Muscle of leg (tissue), 11 donors: Measurements from ENCODE around the gene TEX48. TPM values are rescaled to one million over a fixed set of nuclear protein-coding genes. Genes with fewer than 3 reads are reported as not detected.

Experiments used
- DNase-seq: peaks from one replicate; pipeline ENCODE4 v3.0.0; 2013
- H3K27ac ChIP-seq: one replicate; pipeline ENCODE4 v1.5.1; 2013; ENCODE audit warnings: mild to moderate bottlenecking, low read length, control low read depth
- H3K27me3 ChIP-seq: one replicate; pipeline ENCODE4 v1.6.1; 2013; ENCODE audit warnings: low read length; ENCODE audit not compliant: control insufficient read depth, insufficient read depth
- H3K36me3 ChIP-seq: one replicate; pipeline ENCODE4 v1.6.1; 2013; ENCODE audit warnings: low read length; ENCODE audit not compliant: control insufficient read depth, insufficient read depth
- H3K4me1 ChIP-seq: one replicate; pipeline ENCODE4 v1.6.1; 2013; ENCODE audit warnings: low read length; ENCODE audit not compliant: control insufficient read depth, insufficient read depth
- H3K4me3 ChIP-seq: one replicate; pipeline ENCODE4 v1.5.1; 2013; ENCODE audit warnings: low read length, control low read depth
- H3K9me3 ChIP-seq: replicated peaks from 2 replicates; pipeline ENCODE4 v1.6.1; 2013; ENCODE audit warnings: low read depth, low read length; ENCODE audit not compliant: control insufficient read depth
- WGBS: methylation state at CpG from one replicate; pipeline ENCODE4 v1.1.5; 2013; ENCODE audit warnings: missing lambda C conversion rate; ENCODE audit not compliant: insufficient coverage; 5-methylcytosine and 5-hydroxymethylcytosine counted together
- polyA plus RNA-seq, 8 donors: library from polyadenylated mRNA; unstranded; fragments of 120-200 nt; gene quantifications; one replicate each; pipeline versions ENCODE4 v1.2.1 to v1.2.3, GENCODE V29; 2013; ENCODE audit warnings: inconsistent platforms in 1 of 8, low replicate concordance in 1 of 8; ENCODE audit not compliant: insufficient read length in 8 of 8, insufficient read depth in 1 of 8
- total RNA-seq: library from RNA; stranded (reverse); fragments of 120-200 nt; gene quantifications from one replicate; pipeline ENCODE4 v1.2.4, GENCODE V29; 2013

The TEX48 gene
- total and polyA plus RNA-seq, 9 donors = not detected

- 82% methylated on average over 5 of the region's 6 CpGs for WGBS
- no peak overlapping the region for H3K27ac ChIP-seq
- H3K27me3 ChIP-seq = no peaks in the 10 kb centered on the region
- no peaks in the 10 kb centered on the region for H3K9me3 ChIP-seq
- H3K4me3 ChIP-seq = no peak overlapping the region
- DNase-seq = no peak
- H3K4me1 ChIP-seq = no peaks in the 10 kb centered on the region
- no peaks in the 10 kb centered on the region for H3K36me3 ChIP-seq
Observed at GRCh38 chr9:114694719-114695269, 12.8 kb upstream of the TEX48 start.

DNA sequence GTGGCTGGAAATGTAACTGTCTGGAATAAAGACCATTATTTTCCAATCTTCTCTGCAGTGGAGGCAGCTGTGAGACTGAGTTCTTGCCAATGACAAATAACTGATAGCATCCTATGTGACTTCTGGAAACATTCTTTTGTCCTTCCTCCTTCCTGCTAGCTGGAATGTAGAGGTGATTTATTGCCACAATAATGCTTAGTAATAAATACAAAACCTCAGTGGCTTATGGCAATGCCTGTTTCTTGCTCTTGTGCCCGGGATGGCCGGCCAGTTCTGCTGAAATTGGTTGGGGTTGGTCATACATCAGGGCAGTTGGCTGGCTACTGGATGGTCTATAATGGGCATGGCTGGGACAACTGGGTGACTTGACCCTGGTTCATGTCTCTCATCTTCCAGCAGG, 12.2 kb upstream of the TEX48 start:
- Histone ChIP-seq H3K4me3 (no peak overlapping the region), H3K36me3 (no peaks in the 10 kb centered on the region), H3K4me1 (no peaks in the 10 kb centered on the region), H3K27ac (no peak overlapping the region), H3K27me3 (no peaks in the 10 kb centered on the region), H3K9me3 (no peaks in the 10 kb centered on the region)
- no peak for DNase-seq
- WGBS = 49% methylated on average over 2 of the region's 2 CpGs

- Histone ChIP-seq H3K9me3 (no peaks in the 10 kb centered on the region), H3K36me3 (no peaks in the 10 kb centered on the region), H3K4me3 (no peak overlapping the region), H3K4me1 (no peaks in the 10 kb centered on the region), H3K27ac (no peak overlapping the region), H3K27me3 (no peaks in the 10 kb centered on the region)
- 86% methylated on average over 1 of the region's 2 CpGs for WGBS
- DNase-seq = no peak
Observed at GRCh38 chr9:114693248-114693855, 11.4 kb upstream of the TEX48 start.

DNA sequence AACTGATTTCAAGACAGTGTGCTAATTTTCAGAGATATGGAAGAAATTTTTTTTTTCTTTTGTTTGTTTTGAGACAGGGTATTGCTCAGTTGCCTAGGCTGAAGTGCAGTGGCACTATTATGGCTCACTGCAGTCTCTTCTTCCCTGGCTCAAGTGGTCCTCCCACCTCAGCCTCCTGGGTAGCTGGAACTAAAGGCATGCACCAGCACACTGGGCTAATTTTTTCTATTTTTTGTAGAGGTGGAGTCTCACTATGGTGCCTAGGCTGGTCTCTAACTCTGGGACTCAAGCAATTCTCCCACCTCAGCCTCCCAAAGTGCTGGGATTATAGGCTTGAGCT, 9.9 kb upstream of the TEX48 start:
- no peaks in the 10 kb centered on the region for H3K4me1 ChIP-seq

DNA sequence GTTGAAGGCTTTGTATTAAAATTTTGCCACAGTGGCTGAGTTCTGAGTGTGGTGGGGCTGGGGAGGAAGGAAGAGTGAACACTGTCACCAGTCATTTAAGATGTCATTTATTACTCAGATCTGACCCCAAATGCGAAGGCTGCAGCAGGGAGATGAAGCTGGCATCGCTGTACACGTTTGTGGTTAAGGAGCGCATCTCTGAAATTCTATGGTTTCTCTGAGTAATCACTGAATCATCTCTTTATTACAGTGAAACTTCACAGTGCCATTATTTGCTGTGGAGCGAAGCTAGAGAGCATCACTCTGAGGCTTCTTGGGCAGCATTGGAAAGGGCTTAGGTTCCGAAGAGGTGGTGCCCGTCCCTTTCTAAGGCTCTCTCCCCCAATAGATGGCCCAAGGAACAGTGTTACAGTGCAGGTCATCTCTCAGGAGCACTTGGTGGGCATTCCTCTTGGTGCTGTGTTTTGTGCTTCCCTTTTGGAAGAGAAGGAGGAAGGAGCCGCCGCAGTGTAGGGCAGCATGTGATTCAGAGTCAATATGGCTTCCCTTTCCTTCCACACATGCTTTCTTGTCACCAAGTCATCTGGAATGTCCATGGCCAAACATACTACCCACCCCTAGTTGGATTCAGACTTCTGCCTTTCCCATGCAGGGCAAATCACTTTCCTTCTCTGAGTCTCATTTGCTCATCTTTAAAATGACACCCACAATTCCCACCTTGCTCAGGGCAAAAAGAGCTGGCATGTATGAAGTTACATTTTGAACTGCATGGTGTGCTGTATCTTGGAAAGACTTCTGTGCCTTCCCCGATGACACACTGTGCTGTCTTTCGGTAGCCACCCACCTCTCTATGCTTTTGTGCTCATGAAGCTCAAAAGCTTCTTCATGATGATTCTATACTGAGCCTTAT, 9.3 kb upstream of the TEX48 start:
- DNase-seq = no peak
- 86% methylated on average over 1 of the region's 11 CpGs for WGBS
- no peak overlapping the region for H3K27ac ChIP-seq
- H3K4me1 ChIP-seq = no peaks in the 10 kb centered on the region
- H3K4me3 ChIP-seq = no peak overlapping the region
- H3K9me3 ChIP-seq = no peaks in the 10 kb centered on the region
- H3K27me3 ChIP-seq = no peaks in the 10 kb centered on the region
- no peaks in the 10 kb centered on the region for H3K36me3 ChIP-seq

More for the DNA sequence above, 9.9 kb upstream of the TEX48 start:
- DNase-seq = no peak
- Histone ChIP-seq H3K27ac (no peak overlapping the region), H3K36me3 (no peaks in the 10 kb centered on the region), H3K27me3 (no peaks in the 10 kb centered on the region), H3K4me3 (no peak overlapping the region), H3K9me3 (no peaks in the 10 kb centered on the region)

GRCh38 chr9:114690308-114690707, 8.3 kb upstream of the TEX48 start:
- no CpG with 5 or more reads among the region's 4 CpGs for WGBS
- Histone ChIP-seq H3K4me1 (no peaks in the 10 kb centered on the region), H3K36me3 (no peaks in the 10 kb centered on the region), H3K27ac (no peak overlapping the region), H3K9me3 (no peaks in the 10 kb centered on the region), H3K4me3 (no peak overlapping the region), H3K27me3 (no peaks in the 10 kb centered on the region)
- no peak for DNase-seq

GRCh38 chr9:114689813-114690212, 7.8 kb upstream of the TEX48 start:
- Histone ChIP-seq H3K4me1 (no peaks in the 10 kb centered on the region), H3K36me3 (no peaks in the 10 kb centered on the region), H3K4me3 (no peak overlapping the region), H3K27me3 (no peaks in the 10 kb centered on the region), H3K27ac (no peak overlapping the region), H3K9me3 (no peaks in the 10 kb centered on the region)
- DNase-seq = no peak
- 95% methylated on average over 5 of the region's 7 CpGs for WGBS

- H3K4me1 ChIP-seq = no peaks in the 10 kb centered on the region
- no peak overlapping the region for H3K4me3 ChIP-seq
- DNase-seq = no peak
- no peaks in the 10 kb centered on the region for H3K27me3 ChIP-seq
- no peak overlapping the region for H3K27ac ChIP-seq
- H3K36me3 ChIP-seq = no peaks in the 10 kb centered on the region
- no CpG with 5 or more reads among the region's 3 CpGs for WGBS
- H3K9me3 ChIP-seq = no peaks in the 10 kb centered on the region
Observed at GRCh38 chr9:114688909-114689610, 7.1 kb upstream of the TEX48 start.

DNA sequence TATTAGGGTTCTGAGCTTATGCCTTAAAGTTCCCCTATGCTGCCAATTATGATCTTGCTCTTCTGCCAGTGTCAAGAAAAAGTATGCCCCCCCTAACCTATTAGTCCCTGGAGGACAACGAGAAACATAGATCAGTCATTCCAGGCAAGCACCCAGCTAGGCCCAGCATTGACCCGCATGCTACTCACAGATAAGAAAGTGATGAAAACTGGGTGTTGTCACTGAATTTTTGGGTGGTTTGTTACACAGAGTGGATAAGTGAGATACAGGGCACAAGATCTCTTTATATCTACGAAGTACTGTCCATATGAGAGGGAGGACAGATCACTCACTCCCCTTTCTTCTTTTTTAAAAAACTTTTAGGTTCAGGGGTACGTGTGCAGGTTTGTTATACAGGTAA, 6.4 kb upstream of the TEX48 start:
- H3K9me3 ChIP-seq = no peaks in the 10 kb centered on the region
- H3K4me3 ChIP-seq = no peak overlapping the region
- H3K27ac ChIP-seq = no peak overlapping the region
- H3K36me3 ChIP-seq = no peaks in the 10 kb centered on the region
- no peaks in the 10 kb centered on the region for H3K4me1 ChIP-seq
- no peak for DNase-seq
- no CpG with 5 or more reads among the region's 4 CpGs for WGBS
- H3K27me3 ChIP-seq = no peaks in the 10 kb centered on the region

DNA sequence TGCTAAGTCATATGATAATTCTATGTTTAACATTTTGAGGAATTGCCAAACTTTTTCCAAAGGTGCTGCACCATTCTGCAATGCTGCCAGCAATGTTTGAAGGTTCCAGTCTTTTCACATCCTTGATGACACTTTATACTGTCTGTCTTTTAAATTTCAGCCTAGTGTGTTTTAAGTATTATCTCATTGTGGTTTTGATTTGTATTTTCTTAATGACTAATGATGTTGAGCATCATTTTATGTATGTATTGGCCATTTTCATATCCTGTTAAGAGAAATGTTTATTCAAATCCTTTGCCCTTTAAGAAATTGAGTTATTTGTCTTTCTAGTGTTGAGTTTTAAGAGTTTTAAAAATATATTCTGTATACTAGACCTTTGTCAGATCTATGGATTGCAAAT, 5.0 kb upstream of the TEX48 start:
- no peaks in the 10 kb centered on the region for H3K4me1 ChIP-seq

More for the DNA sequence above, 5.0 kb upstream of the TEX48 start:
- DNase-seq = no peak
- H3K27me3 ChIP-seq = no peaks in the 10 kb centered on the region
- H3K4me3 ChIP-seq = no peak overlapping the region
- no peaks in the 10 kb centered on the region for H3K9me3 ChIP-seq
- no peaks in the 10 kb centered on the region for H3K36me3 ChIP-seq
- H3K27ac ChIP-seq = no peak overlapping the region
